GM23338 (cell line): ENCODE measurements around the gene RGMB. TPM values are rescaled to one million over a fixed set of nuclear protein-coding genes. Genes with fewer than 3 reads are reported as not detected.
A peak's percentile ranks its signal among the peaks of the same experiment; 100 is the strongest.

Source experiments
- ATAC-seq: fragments of 200-7000 bp; cut with Tn5 transposase; 3 replicates; pipeline ENCODE4 v1.9.1; 2020
- DNase-seq: peaks from one replicate; pipeline ENCODE4 v3.0.0-alpha.2; 2015; ENCODE audit warnings: low spot score
- H2AFZ ChIP-seq: fragments of 200-600 bp; sonication (generic); 2 replicates; pipeline ENCODE4 v1.8.0; 2016; ENCODE audit warnings: antibody characterized with exemption, mild to moderate bottlenecking, moderate library complexity
- H3F3A ChIP-seq: fragments of 200-600 bp; sonication (generic); replicated peaks from 2 replicates; pipeline ENCODE4 v1.8.0; 2017; ENCODE audit warnings: antibody characterized with exemption, mixed run types, low read depth
- H3K27ac ChIP-seq: fragments of 200-600 bp; sonication (generic); 2 replicates; pipeline ENCODE4 v1.6.1; 2016; ENCODE audit warnings: low read depth
- H3K27me3 ChIP-seq: fragments of 200-600 bp; sonication (generic); 2 replicates; pipeline ENCODE4 v1.8.0; 2016; ENCODE audit warnings: mild to moderate bottlenecking, mixed run types, moderate library complexity; ENCODE audit not compliant: insufficient read depth
- H3K36me3 ChIP-seq: fragments of 200-600 bp; sonication (generic); 2 replicates; pipeline ENCODE4 v1.8.0; 2016; ENCODE audit warnings: mild to moderate bottlenecking; ENCODE audit not compliant: insufficient read depth
- H3K4me1 ChIP-seq: fragments of 200-600 bp; sonication (generic); 2 replicates; pipeline ENCODE4 v1.8.0; 2016; ENCODE audit warnings: mild to moderate bottlenecking, moderate library complexity; ENCODE audit not compliant: insufficient read depth
- H3K4me2 ChIP-seq: fragments of 200-600 bp; sonication (generic); 2 replicates; pipeline ENCODE4 v1.7.1; 2017; ENCODE audit warnings: mixed run types
- H3K4me3 ChIP-seq: fragments of 200-600 bp; sonication (generic); 2 replicates; pipeline ENCODE4 v1.6.1; 2016; ENCODE audit warnings: mixed run types
- H3K79me2 ChIP-seq: fragments of 200-600 bp; sonication (generic); replicated peaks from 2 replicates; pipeline ENCODE4 v1.8.0; 2017; ENCODE audit warnings: mild to moderate bottlenecking; ENCODE audit not compliant: insufficient read depth
- H3K9me2 ChIP-seq: fragments of 200-600 bp; sonication (generic); 2 replicates; pipeline ENCODE4 v1.8.0; 2017; ENCODE audit not compliant: insufficient read depth
- H4K20me1 ChIP-seq: fragments of 200-600 bp; sonication (generic); replicated peaks from 2 replicates; pipeline ENCODE4 v1.8.0; 2017; ENCODE audit warnings: mild to moderate bottlenecking; ENCODE audit not compliant: insufficient read depth
- H3K27ac Mint-ChIP-seq: 2 replicates; pipeline ENCODE4 v1.8.0; 2020; ENCODE audit warnings: inconsistent platforms, mild to moderate bottlenecking, moderate library complexity, mixed read lengths
- H3K27me3 Mint-ChIP-seq: 3 replicates; pipeline ENCODE4 v1.8.0; 2022; ENCODE audit warnings: low read depth, mild to moderate bottlenecking, moderate library complexity, mixed read lengths, inconsistent platforms; ENCODE audit not compliant: insufficient read depth, poor library complexity
- H3K36me3 Mint-ChIP-seq: 3 replicates; pipeline ENCODE4 v1.8.0; 2021; ENCODE audit warnings: low read depth, mild to moderate bottlenecking, inconsistent platforms, moderate library complexity, mixed read lengths
- H3K4me1 Mint-ChIP-seq: 3 replicates; pipeline ENCODE4 v1.8.0; 2020; ENCODE audit warnings: mild to moderate bottlenecking, inconsistent platforms, mixed read lengths
- H3K4me3 Mint-ChIP-seq: 3 replicates; pipeline ENCODE4 v1.8.0; 2021; ENCODE audit warnings: moderate library complexity, mild to moderate bottlenecking, inconsistent platforms, mixed read lengths
- H3K9me3 Mint-ChIP-seq: 3 replicates; pipeline ENCODE4 v1.8.0; 2020; ENCODE audit warnings: moderate library complexity, mild to moderate bottlenecking, inconsistent platforms, mixed read lengths
- ETS1 ChIP-seq: IDR thresholded peaks from 2 replicates; pipeline ENCODE4 v1.6.1; 2016; ENCODE audit warnings: antibody characterized with exemption
- JUNB ChIP-seq: IDR thresholded peaks from one replicate; pipeline ENCODE4 v1.6.1; 2016; ENCODE audit warnings: antibody characterized with exemption; ENCODE audit not compliant: unreplicated experiment
- ZNF462 ChIP-seq: fragments of 250-450 bp; sonication (Bioruptor Pico); IDR thresholded peaks from 2 replicates; pipeline ENCODE4 v1.5.0; 2020; ENCODE audit warnings: mild to moderate bottlenecking, moderate library complexity
- polyA plus RNA-seq: library from polyadenylated mRNA; unstranded; fragments of >200 nt; fragmentation: Nextera tagmentation; extraction: Ambion mirVana; gene quantifications from 2 replicates; pipeline ENCODE4 v1.2.1, GENCODE V29; 2016
- total RNA-seq: library from RNA; depleted of rRNA; stranded (reverse); fragments of >200 nt; shearing (Covaris generic); gene quantifications from 2 replicates; pipeline ENCODE4 v1.2.3, GENCODE V29; 2014

The RGMB gene
- total and polyA plus RNA-seq, 2 experiments from 2014 or later = 21.7 to 34.3 TPM

GRCh38 chr5:98770911-98771322 lies 2.5 kb upstream of the RGMB start:
- TF ChIP-seq ETS1 (no peak), JUNB (no peak), ZNF462 (CRISPR knock-in tag) (no peak)
- peaks cover 50% of the 10 kb centered on the region for H3K27me3 Mint-ChIP-seq

More at GRCh38 chr5:98770911-98771322, 2.5 kb upstream of the RGMB start:
- peaks cover 12% of the 10 kb centered on the region; the same call in 1 of the 2 replicates for H3F3A ChIP-seq
- DNase-seq (no peak), ATAC-seq (no peak)
- Mint-ChIP-seq H3K4me1 (peaks cover 42% of the 10 kb centered on the region), H3K27ac (peak overlapping the region; percentile 79; the same call in 1 of the 2 replicates), H3K9me3 (peaks cover 2% of the 10 kb centered on the region; the same call in 1 of the 3 replicates), H3K36me3 (peaks cover 10% of the 10 kb centered on the region), H3K4me3 (peak overlapping the region; percentile 93)
- H3K4me2 ChIP-seq = peak overlapping the region; percentile 88
- H3K4me1 ChIP-seq = peaks cover 22% of the 10 kb centered on the region
- H3K9me2 ChIP-seq = no peaks in the 10 kb centered on the region
- no peaks in the 10 kb centered on the region for H3K36me3 ChIP-seq
- no peak overlapping the region for H3K27ac ChIP-seq
- H3K79me2 ChIP-seq = peaks cover 15% of the 10 kb centered on the region
- peak overlapping the region; percentile 75 for H3K4me3 ChIP-seq
- peaks cover 45% of the 10 kb centered on the region for H3K27me3 ChIP-seq
- peaks cover 17% of the 10 kb centered on the region for H4K20me1 ChIP-seq
- no peak overlapping the region for H2AFZ ChIP-seq
